ENCODE measurements around the gene OPN3.

- TF ChIP-seq NR3C1 (IDR thresholded peaks at IDR 0.05) (no peak), POLR2A (IDR thresholded peaks at IDR 0.05; ENCODE audit: low read length) (no peak), EP300 (IDR thresholded peaks at IDR 0.05) (no peak), CTCF (IDR thresholded peaks at IDR 0.05) (no peak)
Measured at GRCh38 chr1:241674805-241675384, 34.7 kb upstream of the OPN3 start.
